Measurements from ENCODE around the gene AUNIP.

Gene AUNIP

DNA sequence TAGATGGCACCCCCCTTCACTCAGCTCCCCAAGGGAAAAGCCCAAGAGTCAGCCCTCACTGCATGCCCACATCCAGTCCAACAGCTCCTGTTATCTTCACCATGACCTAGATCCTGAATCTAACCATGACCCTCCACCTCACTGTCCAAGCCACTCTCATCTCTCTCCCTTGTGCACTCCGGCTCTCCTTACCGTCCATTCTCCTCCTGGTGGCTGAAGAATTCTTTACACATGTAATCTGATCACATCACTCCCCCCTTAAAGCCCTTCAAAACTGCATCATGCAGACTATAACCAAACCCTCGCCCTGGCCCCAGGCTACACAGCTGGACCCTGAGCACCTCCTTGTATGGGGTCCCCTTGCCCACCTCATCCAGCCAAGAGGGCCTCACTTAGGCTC is 30.2 kb upstream of the AUNIP start:
- DNase-seq (ENCODE audit: low read depth, low spot score) = no peak
- TF ChIP-seq, protein P1, sequence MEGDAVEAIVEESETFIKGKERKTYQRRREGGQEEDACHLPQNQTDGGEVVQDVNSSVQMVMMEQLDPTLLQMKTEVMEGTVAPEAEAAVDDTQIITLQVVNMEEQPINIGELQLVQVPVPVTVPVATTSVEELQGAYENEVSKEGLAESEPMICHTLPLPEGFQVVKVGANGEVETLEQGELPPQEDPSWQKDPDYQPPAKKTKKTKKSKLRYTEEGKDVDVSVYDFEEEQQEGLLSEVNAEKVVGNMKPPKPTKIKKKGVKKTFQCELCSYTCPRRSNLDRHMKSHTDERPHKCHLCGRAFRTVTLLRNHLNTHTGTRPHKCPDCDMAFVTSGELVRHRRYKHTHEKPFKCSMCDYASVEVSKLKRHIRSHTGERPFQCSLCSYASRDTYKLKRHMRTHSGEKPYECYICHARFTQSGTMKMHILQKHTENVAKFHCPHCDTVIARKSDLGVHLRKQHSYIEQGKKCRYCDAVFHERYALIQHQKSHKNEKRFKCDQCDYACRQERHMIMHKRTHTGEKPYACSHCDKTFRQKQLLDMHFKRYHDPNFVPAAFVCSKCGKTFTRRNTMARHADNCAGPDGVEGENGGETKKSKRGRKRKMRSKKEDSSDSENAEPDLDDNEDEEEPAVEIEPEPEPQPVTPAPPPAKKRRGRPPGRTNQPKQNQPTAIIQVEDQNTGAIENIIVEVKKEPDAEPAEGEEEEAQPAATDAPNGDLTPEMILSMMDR (IDR thresholded peaks at IDR 0.05; ENCODE audit: low read depth, low read length) = peak; percentile 11
- H3K4me3 ChIP-seq (ENCODE audit: low read depth, low read length) = no peak overlapping the region
- in situ Hi-C loops (cut with HindIII; ENCODE audit: low sequenced_read_pairs) = no loop called here

DNA sequence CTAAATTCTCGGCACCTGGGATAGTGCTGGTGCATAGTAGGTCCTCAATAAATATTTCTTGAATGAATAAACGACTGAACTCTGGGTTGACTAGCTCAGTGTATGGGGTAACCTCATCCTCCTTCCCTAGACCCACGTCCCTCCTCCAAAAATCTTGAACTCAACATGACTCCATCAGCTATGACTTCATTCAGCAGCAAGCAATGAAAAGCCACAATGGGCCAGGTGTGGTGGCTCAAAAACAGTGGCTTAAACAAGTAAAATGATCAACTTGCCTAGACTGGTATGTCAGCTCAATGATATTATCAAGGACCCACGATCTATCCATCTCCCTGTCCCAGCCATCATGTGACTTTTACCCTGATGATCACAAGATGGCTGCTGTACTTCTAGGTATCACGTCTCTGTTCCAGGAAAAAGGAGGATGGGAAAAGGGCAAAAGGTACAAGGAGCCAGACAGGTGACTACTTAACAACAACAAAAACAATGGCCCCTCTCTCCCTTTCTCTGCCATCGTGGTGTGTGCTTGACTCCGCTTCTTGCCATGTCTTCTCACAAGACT is 29.2 kb upstream of the AUNIP start:
- no peak for DNase-seq (ENCODE audit: low read depth, low spot score)
- TF ChIP-seq, protein P1 (IDR thresholded peaks at IDR 0.05; ENCODE audit: low read depth, low read length) = no peak
- in situ Hi-C loops (cut with HindIII; ENCODE audit: low sequenced_read_pairs) = no loop called here
- no peak overlapping the region for H3K4me3 ChIP-seq (ENCODE audit: low read depth, low read length)

DNA sequence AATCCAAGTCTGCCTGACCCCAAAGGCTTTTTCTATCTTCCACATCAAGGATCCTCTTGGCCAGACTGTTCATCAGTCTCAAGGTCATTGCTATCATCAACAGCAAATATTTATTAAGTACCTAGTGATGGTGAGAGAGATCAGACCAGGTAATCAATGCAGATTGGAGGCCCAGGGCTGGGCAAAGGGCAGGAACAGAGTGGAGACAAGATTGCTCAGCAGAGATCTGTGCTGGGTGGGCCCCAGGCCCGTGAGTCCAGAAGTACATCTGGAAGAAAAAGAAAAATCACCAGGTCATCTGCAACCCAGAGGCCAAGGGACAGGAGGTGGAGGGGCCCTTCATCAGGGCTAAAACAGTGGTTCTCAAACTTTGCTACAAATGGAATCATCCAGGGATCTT is 26.3 kb upstream of the AUNIP start:
- DNase-seq (ENCODE audit: low read depth, low spot score) = no peak
- no peak overlapping the region for H3K4me3 ChIP-seq (ENCODE audit: low read depth, low read length)
- in situ Hi-C loops (cut with HindIII; ENCODE audit: low sequenced_read_pairs) = no loop called here
- TF ChIP-seq, protein P1 (IDR thresholded peaks at IDR 0.05; ENCODE audit: low read depth, low read length) = no peak

DNA sequence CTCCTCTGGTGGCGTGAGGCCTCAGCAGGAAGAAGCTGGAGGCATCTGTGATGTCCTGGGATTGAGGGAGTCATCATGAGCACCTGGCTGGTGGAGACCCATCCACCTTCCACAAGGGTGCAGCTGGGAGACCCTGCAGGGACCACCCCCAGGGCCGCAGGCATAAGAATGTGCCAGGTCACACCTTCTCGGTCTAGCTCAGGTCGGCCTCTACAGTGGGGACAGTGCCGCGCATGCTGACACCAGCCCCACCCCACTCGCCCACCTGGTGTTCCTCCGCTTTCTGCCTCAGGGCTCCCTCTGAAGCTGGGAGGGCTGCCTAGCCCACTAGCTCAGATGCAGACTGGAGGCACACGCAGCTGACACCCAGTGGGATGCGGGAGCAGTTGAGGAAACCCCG is 22.0 kb upstream of the AUNIP start:
- TF ChIP-seq, protein P1 (IDR thresholded peaks at IDR 0.05; ENCODE audit: low read depth, low read length) = no peak
- no peak for DNase-seq (ENCODE audit: low read depth, low spot score)
- in situ Hi-C loops (cut with HindIII; ENCODE audit: low sequenced_read_pairs) = no loop called here
- no peak overlapping the region for H3K4me3 ChIP-seq (ENCODE audit: low read depth, low read length)

DNA sequence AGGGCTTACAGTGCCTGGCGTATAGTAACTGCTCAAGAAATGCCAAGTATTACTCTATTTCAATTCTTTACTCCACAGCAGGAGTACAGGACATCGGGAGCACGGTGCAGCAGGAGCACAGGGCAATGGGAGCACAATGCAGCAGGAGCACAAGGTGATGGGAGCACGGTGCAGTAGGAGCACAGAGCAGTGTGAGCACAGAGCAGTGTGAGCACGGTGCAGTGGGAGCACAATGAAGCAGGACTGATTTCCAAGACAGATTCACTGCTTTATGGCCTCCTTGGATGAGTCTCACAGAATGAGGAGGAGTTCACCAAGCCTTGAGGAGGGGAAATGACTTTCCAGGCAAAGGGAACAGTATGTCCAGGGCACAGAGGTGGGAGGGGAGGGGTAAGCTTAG is 21.3 kb upstream of the AUNIP start:
- TF ChIP-seq, protein P1 (IDR thresholded peaks at IDR 0.05; ENCODE audit: low read depth, low read length) = no peak
- no peak for DNase-seq (ENCODE audit: low read depth, low spot score)
- no peak overlapping the region for H3K4me3 ChIP-seq (ENCODE audit: low read depth, low read length)
- in situ Hi-C loops (cut with HindIII; ENCODE audit: low sequenced_read_pairs) = no loop called here

DNA sequence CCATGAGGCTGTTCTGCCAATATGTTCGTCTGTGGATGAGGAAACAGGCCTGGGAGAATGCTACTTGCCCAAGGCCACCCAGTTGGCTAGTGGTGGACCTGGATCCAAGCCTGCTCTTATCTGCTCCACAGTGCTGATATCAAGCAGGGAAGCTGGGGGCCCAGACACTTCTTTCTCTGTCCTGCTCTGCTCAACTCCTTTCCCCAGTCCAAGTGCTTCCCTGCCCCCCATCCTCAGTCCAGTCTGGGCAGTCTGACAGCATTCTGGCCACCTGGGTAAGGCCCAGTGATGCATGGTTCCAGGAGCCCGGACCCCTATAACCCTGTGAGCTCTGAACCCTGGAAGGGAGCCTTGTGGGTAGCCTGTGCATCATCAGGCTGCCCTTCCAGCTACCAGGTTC is 20.4 kb upstream of the AUNIP start:
- DNase-seq (ENCODE audit: low read depth, low spot score) = no peak
- no peak overlapping the region for H3K4me3 ChIP-seq (ENCODE audit: low read depth, low read length)
- in situ Hi-C loops (cut with HindIII; ENCODE audit: low sequenced_read_pairs) = no loop called here
- TF ChIP-seq, protein P1 (IDR thresholded peaks at IDR 0.05; ENCODE audit: low read depth, low read length) = no peak

DNA sequence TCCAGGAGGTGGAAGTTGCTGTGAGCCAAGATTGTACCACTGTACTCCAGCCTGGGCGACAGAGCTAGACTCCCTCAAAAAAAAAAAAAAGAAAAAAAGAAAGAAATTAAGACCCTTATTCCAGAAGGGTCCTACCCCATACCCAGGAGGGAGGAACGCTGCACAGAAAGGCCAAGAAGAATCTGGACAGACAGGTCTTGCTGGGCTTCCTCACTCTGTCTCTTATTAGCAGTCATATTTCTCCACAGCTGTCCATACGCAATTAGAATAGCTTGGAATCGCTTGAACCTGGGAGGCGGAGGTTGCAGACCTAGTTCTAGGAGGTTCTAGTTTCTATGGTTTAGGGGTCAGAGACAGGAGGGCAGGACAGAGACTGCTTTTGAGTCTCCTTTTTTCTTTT is 19.4 kb upstream of the AUNIP start:
- H3K4me3 ChIP-seq (ENCODE audit: low read depth, low read length) = no peak overlapping the region
- DNase-seq (ENCODE audit: low read depth, low spot score) = no peak
- TF ChIP-seq, protein P1 (IDR thresholded peaks at IDR 0.05; ENCODE audit: low read depth, low read length) = no peak
- in situ Hi-C loops (cut with HindIII; ENCODE audit: low sequenced_read_pairs) = no loop called here
